Loucy (cell line): ENCODE measurements around the gene ZNF407.

Source experiments
- EZH2phosphoT487 ChIP-seq: fragments of 200-600 bp; IDR thresholded peaks from 2 replicates; pipeline ENCODE4 v1.6.1; 2018; ENCODE audit warnings: antibody characterized with exemption, mild to moderate bottlenecking, moderate library complexity, borderline replicate concordance
- TF ChIP-seq, protein P1 (sequence below): fragments of 200-600 bp; sonication (generic); conservative IDR thresholded peaks from 2 replicates; pipeline ENCODE4 v1.5.1; 2014; ENCODE audit warnings: mild to moderate bottlenecking, antibody characterized with exemption, low read length

- TF ChIP-seq, protein P1, sequence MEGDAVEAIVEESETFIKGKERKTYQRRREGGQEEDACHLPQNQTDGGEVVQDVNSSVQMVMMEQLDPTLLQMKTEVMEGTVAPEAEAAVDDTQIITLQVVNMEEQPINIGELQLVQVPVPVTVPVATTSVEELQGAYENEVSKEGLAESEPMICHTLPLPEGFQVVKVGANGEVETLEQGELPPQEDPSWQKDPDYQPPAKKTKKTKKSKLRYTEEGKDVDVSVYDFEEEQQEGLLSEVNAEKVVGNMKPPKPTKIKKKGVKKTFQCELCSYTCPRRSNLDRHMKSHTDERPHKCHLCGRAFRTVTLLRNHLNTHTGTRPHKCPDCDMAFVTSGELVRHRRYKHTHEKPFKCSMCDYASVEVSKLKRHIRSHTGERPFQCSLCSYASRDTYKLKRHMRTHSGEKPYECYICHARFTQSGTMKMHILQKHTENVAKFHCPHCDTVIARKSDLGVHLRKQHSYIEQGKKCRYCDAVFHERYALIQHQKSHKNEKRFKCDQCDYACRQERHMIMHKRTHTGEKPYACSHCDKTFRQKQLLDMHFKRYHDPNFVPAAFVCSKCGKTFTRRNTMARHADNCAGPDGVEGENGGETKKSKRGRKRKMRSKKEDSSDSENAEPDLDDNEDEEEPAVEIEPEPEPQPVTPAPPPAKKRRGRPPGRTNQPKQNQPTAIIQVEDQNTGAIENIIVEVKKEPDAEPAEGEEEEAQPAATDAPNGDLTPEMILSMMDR, result no peak
- TF ChIP-seq EZH2phosphoT487, result no peak
These were observed 101.8 kb downstream of the ZNF407 start for GRCh38 chr18:74699455-74699854.
